GM12875 (cell line): Measurements from ENCODE around the gene CTNNA3.

Experiments
- H3K4me3 ChIP-seq: one replicate; pipeline ENCODE4 v1.5.1; 2011; ENCODE audit warnings: low read depth, low read length, control low read depth
- CTCF ChIP-seq: IDR thresholded peaks from 2 replicates; pipeline ENCODE4 v1.5.1; 2011; ENCODE audit warnings: low read depth, mild to moderate bottlenecking, control low read depth, inconsistent platforms, low read length, moderate library complexity, borderline replicate concordance; ENCODE audit not compliant: insufficient read depth

Gene CTNNA3

GRCh38 chr10:67327626-67328535 is 368.1 kb downstream of the CTNNA3 start:
- no peak for TF ChIP-seq CTCF
- H3K4me3 ChIP-seq = no peak overlapping the region

GRCh38 chr10:67319976-67320375 is 376.0 kb downstream of the CTNNA3 start:
- H3K4me3 ChIP-seq = no peak overlapping the region
- no peak for TF ChIP-seq CTCF

GRCh38 chr10:67308912-67309311 is 387.1 kb downstream of the CTNNA3 start:
- no peak overlapping the region for H3K4me3 ChIP-seq
- TF ChIP-seq CTCF = no peak

GRCh38 chr10:67306588-67307205 is 389.3 kb downstream of the CTNNA3 start:
- peak; percentile 40; the same call in 1 of the 2 replicates for TF ChIP-seq CTCF

GRCh38 chr10:67302701-67303100 is 393.3 kb downstream of the CTNNA3 start:
- no peak for TF ChIP-seq CTCF

More at GRCh38 chr10:67306588-67307205, 389.3 kb downstream of the CTNNA3 start:
- no peak overlapping the region for H3K4me3 ChIP-seq

GRCh38 chr10:67299761-67300160 is 396.2 kb downstream of the CTNNA3 start:
- no peak for TF ChIP-seq CTCF
- H3K4me3 ChIP-seq = no peak overlapping the region

More at GRCh38 chr10:67302701-67303100, 393.3 kb downstream of the CTNNA3 start:
- H3K4me3 ChIP-seq = no peak overlapping the region
